DMS153 treated with DMSO at 0.1 percent for 48 hours (cell line): ENCODE measurements around the gene TPM4.
"Not testable (repeated sequence)": the region's sequence is repeated elsewhere in the genome, so short reads cannot be mapped to it uniquely, and the experiment has no call there.

Experiments
- DNase-seq: peaks from one replicate; lab custom pipeline; 2025; ENCODE audit not compliant: unreplicated experiment; lab: John Stamatoyannopoulos, UW

Gene TPM4

GRCh38 chr19:16070366-16070990, 5.8 kb upstream of the TPM4 start:
- peak; percentile 2 for DNase-seq

GRCh38 chr19:16071072-16071691, 5.1 kb upstream of the TPM4 start:
- DNase-seq = no peak

- DNase-seq = no peak
Observed at GRCh38 chr19:16073481-16073880, 2.8 kb upstream of the TPM4 start.

DNA sequence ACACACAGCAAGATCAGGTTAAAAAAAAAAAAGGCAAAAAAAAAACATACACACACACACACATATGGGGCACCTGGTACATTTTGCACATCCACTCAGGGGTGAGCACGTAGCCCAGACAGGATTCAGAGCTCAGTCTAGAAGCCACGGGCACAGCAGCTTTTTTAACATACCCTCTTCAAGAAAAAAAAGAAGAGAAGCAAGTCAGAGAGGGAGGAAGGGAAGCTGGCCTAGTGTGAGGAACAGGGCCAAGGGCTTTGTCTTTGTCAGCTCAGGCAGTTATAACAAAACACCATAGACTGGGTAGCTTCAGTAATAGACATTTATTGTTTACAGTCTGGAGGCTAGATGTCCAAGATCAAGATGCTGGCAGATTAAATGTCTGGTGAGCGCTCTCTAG, 2.3 kb upstream of the TPM4 start:
- DNase-seq = no peak

DNA sequence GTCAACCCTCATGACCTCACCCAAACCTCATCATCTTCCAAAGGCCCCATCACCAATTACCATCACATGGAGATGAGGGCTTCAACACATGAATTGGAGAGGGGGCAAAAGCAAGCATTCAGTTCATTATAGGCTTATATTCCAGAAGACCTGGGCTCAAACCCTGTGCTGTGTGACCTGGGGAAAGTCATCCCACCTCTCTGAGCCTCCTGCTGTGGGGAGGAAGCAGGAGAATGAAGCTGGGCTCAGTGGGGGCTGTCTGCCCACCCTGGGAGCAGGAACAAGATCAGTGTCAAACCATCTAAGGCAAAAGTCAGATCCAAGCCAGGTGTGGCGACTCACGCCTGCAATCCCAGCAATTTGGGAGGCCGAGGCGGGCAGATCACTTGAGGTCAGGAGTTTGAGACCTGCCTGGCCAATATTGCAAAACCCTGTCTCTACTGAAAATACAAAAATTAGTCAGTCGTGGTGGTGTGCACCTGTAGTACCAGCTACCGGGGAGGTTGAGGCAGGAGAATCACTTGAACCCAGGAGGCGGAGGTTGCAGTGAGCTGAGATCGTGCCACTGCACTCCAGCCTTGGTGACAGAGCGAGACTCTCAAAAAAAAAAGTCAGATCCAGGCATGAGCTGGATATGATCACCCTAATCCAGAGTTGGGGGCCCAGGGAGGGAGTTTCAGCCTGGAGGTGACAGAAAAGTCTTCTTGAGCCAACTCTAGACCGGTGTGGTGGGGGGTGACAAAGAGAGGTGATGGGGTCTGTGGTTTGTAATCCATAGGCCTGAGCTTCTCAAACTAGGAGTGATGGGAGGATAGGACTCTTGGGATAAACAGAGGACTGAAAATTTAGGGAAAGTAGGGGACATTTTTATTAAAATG, 1.6 kb upstream of the TPM4 start:
- no peak for DNase-seq

DNA sequence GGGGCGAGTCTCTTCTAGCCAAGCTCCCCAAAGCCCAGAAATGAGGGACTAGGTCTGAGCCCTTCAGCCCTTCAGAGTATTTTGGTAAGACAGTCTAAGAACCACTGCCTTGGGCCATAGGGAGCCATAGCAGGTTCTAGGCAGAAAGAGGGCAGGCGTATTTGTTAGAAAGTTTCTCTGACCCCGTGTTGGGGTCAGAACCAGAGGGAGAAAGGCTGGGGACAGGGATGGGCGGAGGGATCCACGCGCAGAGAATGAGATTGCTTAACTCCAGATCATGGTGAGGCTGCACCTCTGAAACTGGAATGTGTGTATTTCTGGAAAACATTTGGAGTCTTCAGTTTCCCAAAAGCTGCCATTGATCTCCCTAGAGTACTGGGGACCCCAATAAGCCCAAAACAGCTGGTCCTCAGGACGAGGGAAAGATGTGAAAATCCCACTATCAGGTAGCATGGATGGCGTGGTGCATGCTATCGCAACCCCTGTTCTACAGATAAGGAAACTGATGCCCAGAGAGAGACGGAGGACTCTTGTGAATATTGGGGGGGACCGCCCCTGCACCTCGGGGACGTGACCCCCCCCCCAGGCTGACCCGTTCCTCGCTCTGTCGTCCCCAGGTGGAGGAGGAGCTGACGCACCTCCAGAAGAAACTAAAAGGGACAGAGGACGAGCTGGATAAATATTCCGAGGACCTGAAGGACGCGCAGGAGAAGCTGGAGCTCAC, 703 bp upstream of the TPM4 start:
- DNase-seq = no peak

GRCh38 chr19:16076958-16077611, 790 bp downstream of the TPM4 start:
- DNase-seq = peak; percentile 2

GRCh38 chr19:16077984-16078758, 1.9 kb downstream of the TPM4 start:
- DNase-seq = no peak

GRCh38 chr19:16078759-16079707, 2.7 kb downstream of the TPM4 start:
- peak; percentile 21 for DNase-seq

DNA sequence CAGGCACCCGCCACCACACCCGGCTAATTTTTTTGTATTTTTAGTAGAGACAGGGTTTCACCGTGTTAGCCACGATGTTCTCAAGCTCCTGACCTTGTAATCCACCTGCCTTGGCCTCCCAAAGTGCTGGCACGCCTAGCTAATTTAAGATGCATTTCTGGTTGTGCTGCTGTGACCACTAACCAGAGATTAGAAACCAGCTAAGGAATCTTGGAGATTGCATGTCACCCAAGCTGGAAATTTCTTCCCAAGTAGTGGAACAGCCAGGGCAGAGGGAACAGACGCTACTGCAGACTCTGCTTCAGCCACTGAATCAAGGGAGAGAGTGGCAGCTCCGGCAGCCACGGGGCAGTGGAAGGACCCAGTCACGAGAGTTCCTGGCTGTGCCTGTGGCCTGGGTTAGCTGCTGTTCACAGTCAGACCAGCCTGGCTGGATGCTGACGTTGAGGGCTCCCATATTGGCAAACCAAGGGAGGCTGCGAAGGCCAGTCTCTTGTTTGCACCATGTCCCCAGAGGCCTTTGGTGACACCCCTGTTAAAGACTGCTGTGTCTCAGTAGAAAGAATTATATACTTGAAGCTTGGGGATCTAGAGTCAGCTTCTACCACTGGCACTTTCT, 7.9 kb downstream of the TPM4 start:
- DNase-seq = no peak

DNA sequence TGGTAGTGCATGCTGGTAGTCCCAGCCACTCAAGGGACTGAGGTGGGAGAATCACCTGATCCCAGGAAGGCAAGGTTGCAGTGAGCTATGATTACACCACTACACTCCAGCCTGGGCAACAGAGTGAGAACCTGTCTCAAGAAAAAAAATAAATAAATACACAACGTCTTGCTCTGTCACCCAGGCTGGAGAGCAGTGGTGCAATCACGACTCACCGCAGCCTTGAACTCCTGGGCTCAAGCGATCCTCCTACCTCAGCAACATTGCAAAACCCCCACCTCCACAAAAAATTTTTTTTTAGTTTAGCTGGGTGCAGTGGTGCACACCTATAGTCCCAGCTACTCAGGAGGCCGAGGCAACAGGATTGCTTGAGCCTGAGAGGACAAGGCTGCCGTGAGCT, 8.8 kb downstream of the TPM4 start:
- no peak for DNase-seq

GRCh38 chr19:16087404-16087803, 11.1 kb downstream of the TPM4 start:
- DNase-seq = not testable (repeated sequence)

- DNase-seq = no peak
Observed at GRCh38 chr19:16087940-16088339, 11.6 kb downstream of the TPM4 start.

DNA sequence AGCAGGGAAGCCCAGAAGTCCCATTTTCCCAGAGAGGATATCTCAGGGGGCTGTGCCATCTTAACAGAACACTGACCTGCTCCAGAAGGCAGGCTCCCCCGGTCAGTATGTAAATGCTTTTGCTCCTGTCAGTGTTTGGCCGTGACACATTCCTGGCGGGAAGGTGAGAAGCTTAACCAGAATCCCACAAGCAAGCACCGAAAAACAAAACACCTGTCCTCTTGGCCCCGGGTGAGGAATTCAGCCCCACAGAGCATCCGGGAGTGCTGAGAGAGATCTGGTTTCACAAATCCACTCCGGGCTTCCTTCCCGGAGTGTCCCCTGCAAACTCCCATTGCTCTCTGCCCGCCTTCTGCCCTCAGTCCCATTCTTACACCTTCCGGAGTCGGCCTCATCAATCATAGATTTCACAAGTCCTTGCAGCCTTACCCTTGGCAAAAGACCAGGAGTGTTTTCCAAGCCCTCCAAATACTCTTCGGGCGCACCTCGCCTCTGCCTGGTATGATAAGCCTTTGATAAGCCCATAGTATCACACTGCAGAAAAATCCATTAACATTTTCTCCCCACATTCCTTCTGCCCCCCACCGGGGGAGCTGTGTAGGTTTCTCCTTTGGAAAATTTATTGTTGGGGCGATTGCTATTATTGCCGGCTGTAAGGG, 12.2 kb downstream of the TPM4 start:
- no peak for DNase-seq

- no peak for DNase-seq
Observed at GRCh38 chr19:16089010-16089846, 12.9 kb downstream of the TPM4 start.

DNA sequence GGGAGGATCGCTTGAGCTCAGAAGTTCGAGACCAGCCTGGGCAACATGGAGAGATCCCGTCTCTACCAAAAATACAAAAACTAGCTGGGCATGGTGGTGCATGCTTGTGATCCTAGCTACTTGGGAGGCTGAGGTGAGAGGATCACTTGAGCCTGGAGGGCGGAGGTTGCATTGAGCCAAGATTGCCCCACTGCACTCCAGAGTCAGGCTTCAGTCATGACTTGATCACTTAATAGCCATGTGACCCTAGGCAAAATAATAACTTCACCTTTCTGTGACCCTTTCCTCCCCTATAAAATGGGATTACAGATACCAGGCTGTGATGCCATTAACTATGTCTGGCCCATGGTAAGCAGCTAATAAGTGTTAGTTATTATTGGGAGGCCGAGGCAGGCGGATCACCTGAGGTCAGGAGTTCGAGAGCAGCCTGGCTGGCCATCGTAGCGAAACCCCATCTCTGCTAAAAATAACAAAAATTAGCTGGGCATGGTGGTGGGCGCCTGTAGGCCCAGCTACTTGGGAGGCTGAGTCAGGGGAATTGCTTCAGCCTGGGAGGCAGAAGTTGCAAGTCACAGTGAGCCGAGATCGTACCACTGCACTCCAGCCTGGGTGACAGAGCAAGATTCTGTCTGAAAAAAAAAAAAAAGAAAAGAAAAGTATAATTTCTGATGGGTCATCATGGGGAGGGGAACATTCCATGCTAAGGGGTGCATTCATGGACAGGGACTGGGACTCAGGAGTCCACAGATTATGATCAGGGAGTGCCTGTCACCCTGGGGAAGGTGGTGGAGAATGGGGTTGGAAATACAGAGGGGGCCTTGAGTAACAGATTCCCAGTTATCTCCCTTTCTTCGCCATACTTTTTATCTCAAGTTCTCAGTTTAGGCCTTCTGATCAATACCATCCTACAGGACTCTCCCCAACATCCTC, 15.5 kb downstream of the TPM4 start:
- no peak for DNase-seq
